ENCODE measurements around the gene OVCA2. TPM values are rescaled to one million over a fixed set of nuclear protein-coding genes. Genes with fewer than 3 reads are reported as not detected.

OVCA2 gene
- total RNA-seq, 1 experiment from 2014 or later, result 27.3 TPM

- Histone ChIP-seq H3K9ac (ENCODE audit: low read length) (no peak overlapping the region), H3K9me3 (ENCODE audit: control insufficient read depth in 1 of 2, insufficient read depth in 1 of 2, low read depth in 1 of 2, low read length in 2 of 2) (no peaks in the 10 kb centered on the region), H3K79me2 (ENCODE audit: insufficient read depth, low read length) (no peaks in the 10 kb centered on the region), H3K4me3 (replicated peaks in 1 of 2; ENCODE audit: low read depth in 1 of 2, low read length in 2 of 2) (no peak overlapping the region), H3K36me3 (ENCODE audit: control insufficient read depth in 1 of 2, insufficient read depth in 2 of 2, low read length in 2 of 2) (no peaks in the 10 kb centered on the region), H2AFZ (ENCODE audit: low read depth, low read length, poor library complexity, severe bottlenecking) (no peak overlapping the region), H3K9me2 (ENCODE audit: insufficient read depth) (no peaks in the 10 kb centered on the region), H3K4me2 (ENCODE audit: low read length) (no peak overlapping the region), H4K20me1 (ENCODE audit: insufficient read depth) (no peaks in the 10 kb centered on the region), H3K27me3 (ENCODE audit: insufficient read depth, low read length) (no peaks in the 10 kb centered on the region), H3K27ac (ENCODE audit: low read depth, low read length) (no peak overlapping the region), H3K4me1 (ENCODE audit: control insufficient read depth in 1 of 2, insufficient read depth in 2 of 2, low read length in 2 of 2) (peaks cover 0 to 21% of the 10 kb centered on the region in 2 experiments; a peak in 3 of 4 replicates)
- ATAC-seq (no peak), DNase-seq (ENCODE audit: low read depth, low spot score) (no peak)
- ChIA-PET CTCF (interaction anchor here (1.2 to 8.0 kb wide), 3 partner anchors 84 to 185 kb away, joined by 5 to 200 read pairs (median 12); no protein-coding TSS in a partner anchor), POLR2A (no interaction called here), RAD21 (ENCODE audit: low non-redundant PET in 1 of 2, low total read pairs in 2 of 2, uncharacterized antibody in 2 of 2, unreplicated experiment in 2 of 2) (interaction anchor here in 1 of 2 experiments (2.1 kb wide), 1 partner anchor 185 kb away, joined by 21 read pairs; no protein-coding TSS in a partner anchor)
- intact Hi-C loops (cut with micrococcal nuclease), result no loop called here
- no TSS peak for BruUV-seq (replicated peaks)
- TF ChIP-seq ZFX (IDR thresholded peaks at IDR 0.05) (no peak), ZBTB33 (IDR thresholded peaks at IDR 0.05; ENCODE audit: extremely low read depth, insufficient replicate concordance, low read length) (no peak), CEBPB (IDR thresholded peaks at IDR 0.05; ENCODE audit: low read depth) (no peak), ATF3 (IDR thresholded peaks at IDR 0.05) (no peak), TCF7L2 (IDR thresholded peaks at IDR 0.05; ENCODE audit: borderline replicate concordance, extremely low read depth, insufficient read depth, insufficient read length) (no peak), POLR2AphosphoS5 (IDR thresholded peaks at IDR 0.05; ENCODE audit: low read depth, low read length) (no peak), MAX (IDR thresholded peaks at IDR 0.05) (no peak), REST (IDR thresholded peaks at IDR 0.05; ENCODE audit: low read depth) (no peak), YY1 (IDR thresholded peaks at IDR 0.05; ENCODE audit: extremely low read depth, insufficient replicate concordance, low read depth, low read length) (no peak), SRF (IDR thresholded peaks at IDR 0.05; ENCODE audit: low read depth) (no peak), POLR2A (IDR thresholded peaks at IDR 0.05; ENCODE audit: borderline replicate concordance, extremely low read depth, insufficient read depth, insufficient read length) (no peak), RAD21 (IDR thresholded peaks at IDR 0.05; ENCODE audit: low read depth) (no peak), CTCF (IDR thresholded peaks at IDR 0.05 in 2 of 3, conservative IDR thresholded peaks at IDR 0.05 in 1 of 3; ENCODE audit: borderline replicate concordance in 1 of 3, insufficient read depth in 1 of 3, low read depth in 2 of 3, low read length in 2 of 3) (no peak), ELF1 (IDR thresholded peaks at IDR 0.05; ENCODE audit: borderline replicate concordance, low read depth) (no peak), SP1 (IDR thresholded peaks at IDR 0.05; ENCODE audit: low read depth) (no peak), EZH2phosphoT487 (IDR thresholded peaks at IDR 0.05; ENCODE audit: borderline replicate concordance) (no peak), EZH2 (IDR thresholded peaks at IDR 0.05) (no peak), SIN3A (IDR thresholded peaks at IDR 0.05; ENCODE audit: low read depth) (no peak), EGR1 (IDR thresholded peaks at IDR 0.05; ENCODE audit: low read depth) (no peak)
Observed at GRCh38 chr17:2059547-2060384, 17.9 kb downstream of the OVCA2 start.

All from HCT116 (cell line).